GM21619 (cell line): Measurements from ENCODE around the gene CSTPP1.
"Not testable (repeated sequence)": the region's sequence is repeated elsewhere in the genome, so short reads cannot be mapped to it uniquely, and the experiment has no call there.

Experiments
- ATAC-seq: cut with Tn5 transposase; IDR thresholded peaks from one replicate; pipeline ENCODE4 v1.9.1; 2021; ENCODE audit not compliant: unreplicated experiment

CSTPP1 gene

GRCh38 chr11:47034091-47034490 lies 97.5 kb downstream of the CSTPP1 start:
- no peak for ATAC-seq

- ATAC-seq, result no peak
These were observed 98.5 kb downstream of the CSTPP1 start for GRCh38 chr11:47035108-47035507.

GRCh38 chr11:47044119-47044518 lies 107.6 kb downstream of the CSTPP1 start:
- ATAC-seq, result no peak

- ATAC-seq, result no peak
These were observed 111.4 kb downstream of the CSTPP1 start for GRCh38 chr11:47047972-47048371.

- no peak for ATAC-seq
These were observed 113.7 kb downstream of the CSTPP1 start for GRCh38 chr11:47050284-47050683.

- no peak for ATAC-seq
These were observed 114.7 kb downstream of the CSTPP1 start for GRCh38 chr11:47051217-47051616.

GRCh38 chr11:47052165-47052564 lies 115.6 kb downstream of the CSTPP1 start:
- no peak for ATAC-seq

GRCh38 chr11:47052576-47052975 lies 116.0 kb downstream of the CSTPP1 start:
- ATAC-seq, result no peak

GRCh38 chr11:47055534-47055933 lies 119.0 kb downstream of the CSTPP1 start:
- no peak for ATAC-seq

- ATAC-seq, result no peak
These were observed 119.8 kb downstream of the CSTPP1 start for GRCh38 chr11:47056261-47056915.

GRCh38 chr11:47057365-47057764 lies 120.8 kb downstream of the CSTPP1 start:
- ATAC-seq, result no peak

- ATAC-seq, result no peak
These were observed 124.2 kb downstream of the CSTPP1 start for GRCh38 chr11:47060807-47061206.

- ATAC-seq, result no peak
These were observed 125.0 kb downstream of the CSTPP1 start for GRCh38 chr11:47061429-47062178.

- ATAC-seq, result no peak
These were observed 126.2 kb downstream of the CSTPP1 start for GRCh38 chr11:47062736-47063135.

- ATAC-seq, result no peak
These were observed 130.8 kb downstream of the CSTPP1 start for GRCh38 chr11:47067401-47067800.

GRCh38 chr11:47070769-47071168 lies 134.2 kb downstream of the CSTPP1 start:
- ATAC-seq, result no peak

GRCh38 chr11:47071341-47071740 lies 134.8 kb downstream of the CSTPP1 start:
- no peak for ATAC-seq

- no peak for ATAC-seq
These were observed 135.3 kb downstream of the CSTPP1 start for GRCh38 chr11:47071791-47072261.

GRCh38 chr11:47078751-47079521 lies 142.4 kb downstream of the CSTPP1 start:
- ATAC-seq, result no peak

GRCh38 chr11:47080775-47081174 lies 144.2 kb downstream of the CSTPP1 start:
- ATAC-seq, result not testable (repeated sequence)

- no peak for ATAC-seq
These were observed 147.4 kb downstream of the CSTPP1 start for GRCh38 chr11:47083913-47084312.

GRCh38 chr11:47087801-47088200 lies 151.2 kb downstream of the CSTPP1 start:
- ATAC-seq, result no peak
